ENCODE results near the gene ARHGAP6. TPM values are rescaled to one million over a fixed set of nuclear protein-coding genes. Genes with fewer than 3 reads are reported as not detected.
A peak's percentile ranks its signal among the peaks of the same experiment; 100 is the strongest.

Gene ARHGAP6
- total and polyA plus RNA-seq, 2 of the 4 experiments (the other 2 are of a cell fraction) = 1.4 to 1.8 TPM

DNA sequence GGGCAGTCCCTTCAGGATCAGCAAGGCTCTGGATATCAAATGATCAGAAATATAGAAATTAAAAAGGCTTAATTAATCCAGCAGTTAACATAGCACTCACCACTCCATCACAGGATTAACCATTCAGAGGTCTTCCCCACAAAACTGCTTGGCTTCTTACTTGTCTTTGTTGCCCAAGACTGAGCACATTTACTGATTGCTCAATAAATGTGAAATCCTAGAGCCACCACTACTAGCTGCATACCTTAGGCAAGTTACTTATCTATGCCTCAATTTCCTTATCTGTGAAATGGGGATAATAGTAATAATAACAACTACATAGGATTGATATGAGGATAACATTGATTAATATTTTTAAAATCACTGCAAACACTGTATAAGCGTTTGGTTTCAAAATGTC, 124.2 kb downstream of the ARHGAP6 start:
- H4K91ac ChIP-seq (ENCODE audit: insufficient read depth, low read depth, low read length) = no peak overlapping the region
- in situ Hi-C loops (cut with MboI; ENCODE audit: low sequenced_read_pairs) = no loop called here
- DNase-seq (no peak), ATAC-seq (ENCODE audit: low read depth) (no peak)
- H3K36me3 ChIP-seq (ENCODE audit: control insufficient read depth, insufficient read depth, low read length) = no peaks in the 10 kb centered on the region
- H3K4me1 ChIP-seq (ENCODE audit: control insufficient read depth, insufficient read depth, low read length) = no peaks in the 10 kb centered on the region
- H3K27me3 ChIP-seq (ENCODE audit: control insufficient read depth, insufficient read depth, low read length) = no peaks in the 10 kb centered on the region
- H3K9me1 ChIP-seq (ENCODE audit: insufficient read depth, low read length) = no peaks in the 10 kb centered on the region
- no peak overlapping the region for H3K27ac ChIP-seq (ENCODE audit: insufficient read depth, low read length)
- no peak overlapping the region for H4K8ac ChIP-seq (ENCODE audit: low read depth in 2 of 2, low read length in 2 of 2)
- H2AK5ac ChIP-seq (ENCODE audit: low read depth, low read length) = no peak overlapping the region
- H4K5ac ChIP-seq (ENCODE audit: low read depth, low read length) = no peak overlapping the region
- H2BK120ac ChIP-seq (ENCODE audit: low read depth, low read length) = no peak overlapping the region
- no peak overlapping the region for H3K56ac ChIP-seq (ENCODE audit: extremely low read depth, insufficient read depth, low read length)
- no peaks in the 10 kb centered on the region for H4K20me1 ChIP-seq (ENCODE audit: insufficient read depth, low read length)
- no TSS peak for BruUV-seq (replicated peaks)
- no peaks in the 10 kb centered on the region; the same call in 1 of the 2 replicates for H3K9me3 ChIP-seq (ENCODE audit: control insufficient read depth, insufficient read depth, low read length)
- H3K4me2 ChIP-seq (ENCODE audit: low read depth, low read length) = no peak overlapping the region
- TF ChIP-seq CEBPB (IDR thresholded peaks at IDR 0.05; ENCODE audit: low read depth, low read length) (peak; percentile 37; the same call in 1 of the 2 replicates), RCOR1 (IDR thresholded peaks at IDR 0.05; ENCODE audit: insufficient replicate concordance, low read length) (no peak)
- H3K23ac ChIP-seq (ENCODE audit: low read depth, low read length) = no peak overlapping the region
- dilution Hi-C loops (cut with HindIII; ENCODE audit: low sequenced_read_pairs, unreplicated experiment) = no loop called here
- intact Hi-C loops (cut with micrococcal nuclease) = no loop called here
- CTCF ChIA-PET = no interaction called here
- no peaks in the 10 kb centered on the region for H3K79me1 ChIP-seq (ENCODE audit: low read depth in 1 of 2, low read length in 2 of 2)
- H3K14ac ChIP-seq (replicated peaks; ENCODE audit: low read depth, low read length) = no peak overlapping the region
- no peak overlapping the region for H2BK20ac ChIP-seq (ENCODE audit: low read depth, low read length)
- no peak overlapping the region for H3K4me3 ChIP-seq (ENCODE audit: insufficient read depth, low read depth, low read length)
- no peak overlapping the region for H3K9ac ChIP-seq (ENCODE audit: low read depth, low read length)
- H2AK9ac ChIP-seq (replicated peaks; ENCODE audit: low read depth, low read length, poor library complexity) = no peak overlapping the region
- no peak overlapping the region for H2AFZ ChIP-seq (replicated peaks; ENCODE audit: low read length, poor library complexity)
- H2BK5ac ChIP-seq (ENCODE audit: low read depth, low read length, poor library complexity, severe bottlenecking) = no peak overlapping the region
- no peak overlapping the region for H3K4ac ChIP-seq (ENCODE audit: low read depth, low read length)
- no CpG with 5 or more reads among the region's 1 CpG for WGBS, 2 experiments (ENCODE audit: extremely low coverage in 2 of 2, insufficient read length in 1 of 2)
- no peak overlapping the region for H3K18ac ChIP-seq (ENCODE audit: low read depth, low read length)
- H2BK15ac ChIP-seq (ENCODE audit: low read depth, low read length) = no peak overlapping the region
- POLR2A ChIA-PET (ENCODE audit: unreplicated experiment) = no interaction called here
